GM18951 (cell line): ENCODE data around the gene GUCY1B1.

Experiments used
- POLR2A ChIP-seq: IDR thresholded peaks from 4 replicates; pipeline ENCODE4 v1.6.1; 2011; ENCODE audit warnings: mild to moderate bottlenecking; ENCODE audit not compliant: insufficient read length, insufficient read depth; ENCODE audit errors: extremely low read depth
- in situ Hi-C: fragments of 300-500 bp; cut with MboI; formaldehyde crosslinking; loops from one replicate; pipeline ENCODE4 v1.12.0; 2022; ENCODE audit warnings: low sequenced_read_pairs, mixed read lengths, inconsistent platforms; ENCODE audit not compliant: unreplicated experiment

Gene GUCY1B1

GRCh38 chr4:155768370-155768769 is 9.5 kb downstream of the GUCY1B1 start:
- no peak for TF ChIP-seq POLR2A
- in situ Hi-C loops, result no loop called here

- no peak for TF ChIP-seq POLR2A
- in situ Hi-C loops, result no loop called here
These were observed 10.3 kb downstream of the GUCY1B1 start for GRCh38 chr4:155769090-155769489.

- in situ Hi-C loops, result no loop called here
- no peak for TF ChIP-seq POLR2A
These were observed 13.8 kb downstream of the GUCY1B1 start for GRCh38 chr4:155772459-155773195.

- no peak for TF ChIP-seq POLR2A
- in situ Hi-C loops, result no loop called here
These were observed 14.5 kb downstream of the GUCY1B1 start for GRCh38 chr4:155773196-155773800.

- in situ Hi-C loops, result no loop called here
- no peak for TF ChIP-seq POLR2A
These were observed 15.2 kb downstream of the GUCY1B1 start for GRCh38 chr4:155774033-155774432.

GRCh38 chr4:155777971-155778735 is 19.3 kb downstream of the GUCY1B1 start:
- in situ Hi-C loops, result no loop called here
- no peak for TF ChIP-seq POLR2A

GRCh38 chr4:155780775-155781174 is 22.0 kb downstream of the GUCY1B1 start:
- TF ChIP-seq POLR2A, result no peak
- in situ Hi-C loops, result no loop called here

- in situ Hi-C loops, result no loop called here
These were observed 22.5 kb downstream of the GUCY1B1 start for GRCh38 chr4:155781249-155781831.

GRCh38 chr4:155784637-155785036 is 25.8 kb downstream of the GUCY1B1 start:
- no peak for TF ChIP-seq POLR2A
- in situ Hi-C loops, result no loop called here

More at GRCh38 chr4:155781249-155781831, 22.5 kb downstream of the GUCY1B1 start:
- TF ChIP-seq POLR2A, result no peak

- in situ Hi-C loops, result no loop called here
- TF ChIP-seq POLR2A, result no peak
These were observed 27.0 kb downstream of the GUCY1B1 start for GRCh38 chr4:155785828-155786227.

GRCh38 chr4:155787113-155787710 is 28.4 kb downstream of the GUCY1B1 start:
- in situ Hi-C loops, result no loop called here

GRCh38 chr4:155789391-155789790 is 30.6 kb downstream of the GUCY1B1 start:
- no peak for TF ChIP-seq POLR2A
- in situ Hi-C loops, result no loop called here

More at GRCh38 chr4:155787113-155787710, 28.4 kb downstream of the GUCY1B1 start:
- no peak for TF ChIP-seq POLR2A

- no peak for TF ChIP-seq POLR2A
- in situ Hi-C loops, result loop anchor here (5.0 kb wide), 1 partner anchor 348 kb away; no protein-coding TSS in a partner anchor
These were observed 31.2 kb downstream of the GUCY1B1 start for GRCh38 chr4:155789982-155790381.
